T-helper 1 cell treated with Interleukin-12 subunit alpha and Interleukin-12 subunit beta and Interleukin-4 antibody, amounts not matched to agents 30 μg/mL and 1 μg/mL, for 36 hours (primary cell): Measurements from ENCODE around the gene COMP.

Source experiments
- H3K27ac Mint-ChIP-seq: one replicate; pipeline ENCODE4 v1.8.0; 2021; ENCODE audit warnings: mild to moderate bottlenecking, mixed read lengths
- H3K27me3 Mint-ChIP-seq: one replicate; pipeline ENCODE4 v1.8.0; 2021; ENCODE audit warnings: low read depth, mixed read lengths
- H3K36me3 Mint-ChIP-seq: one replicate; pipeline ENCODE4 v1.8.0; 2021; ENCODE audit warnings: low read depth, mixed read lengths
- H3K4me1 Mint-ChIP-seq: one replicate; pipeline ENCODE4 v1.8.0; 2021; ENCODE audit warnings: low read depth, mixed read lengths
- H3K4me3 Mint-ChIP-seq: one replicate; pipeline ENCODE4 v1.8.0; 2021; ENCODE audit warnings: mild to moderate bottlenecking, moderate library complexity, mixed read lengths
- H3K9me3 Mint-ChIP-seq: one replicate; pipeline ENCODE4 v1.8.0; 2021; ENCODE audit warnings: mixed read lengths

Gene COMP

GRCh38 chr19:18781885-18782527 is 9.1 kb downstream of the COMP start:
- Mint-ChIP-seq H3K36me3 (no peaks in the 10 kb centered on the region), H3K27ac (no peak overlapping the region), H3K4me3 (no peak overlapping the region)

GRCh38 chr19:18781047-18781600 is 10.0 kb downstream of the COMP start:
- Mint-ChIP-seq H3K9me3 (no peaks in the 10 kb centered on the region), H3K27me3 (peaks cover 14% of the 10 kb centered on the region), H3K27ac (no peak overlapping the region), H3K4me1 (peaks cover 4% of the 10 kb centered on the region), H3K36me3 (no peaks in the 10 kb centered on the region), H3K4me3 (no peak overlapping the region)

More at GRCh38 chr19:18781885-18782527, 9.1 kb downstream of the COMP start:
- Mint-ChIP-seq H3K27me3 (peaks cover 23% of the 10 kb centered on the region), H3K4me1 (peaks cover 4% of the 10 kb centered on the region), H3K9me3 (no peaks in the 10 kb centered on the region)

- Mint-ChIP-seq H3K4me1 (peaks cover 4% of the 10 kb centered on the region), H3K9me3 (no peaks in the 10 kb centered on the region), H3K27ac (no peak overlapping the region), H3K36me3 (no peaks in the 10 kb centered on the region), H3K4me3 (no peak overlapping the region), H3K27me3 (peaks cover 9% of the 10 kb centered on the region)
Measured at GRCh38 chr19:18780631-18781030, 10.5 kb downstream of the COMP start.

- no peaks in the 10 kb centered on the region for H3K36me3 Mint-ChIP-seq
- no peaks in the 10 kb centered on the region for H3K4me1 Mint-ChIP-seq
- H3K4me3 Mint-ChIP-seq, result no peak overlapping the region
- H3K27ac Mint-ChIP-seq, result no peak overlapping the region
- H3K27me3 Mint-ChIP-seq, result peaks cover 5% of the 10 kb centered on the region
- no peaks in the 10 kb centered on the region for H3K9me3 Mint-ChIP-seq
Measured at GRCh38 chr19:18780081-18780480, 11.0 kb downstream of the COMP start.

GRCh38 chr19:18778826-18779495 is 12.1 kb downstream of the COMP start:
- no peak overlapping the region for H3K27ac Mint-ChIP-seq
- no peaks in the 10 kb centered on the region for H3K36me3 Mint-ChIP-seq
- H3K4me3 Mint-ChIP-seq, result no peak overlapping the region
- no peaks in the 10 kb centered on the region for H3K27me3 Mint-ChIP-seq
- no peaks in the 10 kb centered on the region for H3K4me1 Mint-ChIP-seq
- no peaks in the 10 kb centered on the region for H3K9me3 Mint-ChIP-seq

- Mint-ChIP-seq H3K4me3 (no peak overlapping the region), H3K4me1 (no peaks in the 10 kb centered on the region), H3K36me3 (no peaks in the 10 kb centered on the region), H3K27ac (no peak overlapping the region), H3K9me3 (no peaks in the 10 kb centered on the region), H3K27me3 (no peaks in the 10 kb centered on the region)
Measured at GRCh38 chr19:18778076-18778389, 13.1 kb downstream of the COMP start.

- Mint-ChIP-seq H3K4me3 (no peak overlapping the region), H3K27ac (no peak overlapping the region), H3K27me3 (no peaks in the 10 kb centered on the region), H3K9me3 (no peaks in the 10 kb centered on the region), H3K4me1 (no peaks in the 10 kb centered on the region), H3K36me3 (no peaks in the 10 kb centered on the region)
Measured at GRCh38 chr19:18777301-18778075, 13.6 kb downstream of the COMP start.

- Mint-ChIP-seq H3K27me3 (no peaks in the 10 kb centered on the region), H3K36me3 (no peaks in the 10 kb centered on the region), H3K4me3 (no peak overlapping the region), H3K9me3 (no peaks in the 10 kb centered on the region), H3K4me1 (no peaks in the 10 kb centered on the region), H3K27ac (no peak overlapping the region)
Measured at GRCh38 chr19:18776736-18777135, 14.4 kb downstream of the COMP start.

GRCh38 chr19:18776288-18776594 is 14.9 kb downstream of the COMP start:
- Mint-ChIP-seq H3K4me1 (no peaks in the 10 kb centered on the region), H3K27me3 (no peaks in the 10 kb centered on the region), H3K36me3 (no peaks in the 10 kb centered on the region), H3K9me3 (no peaks in the 10 kb centered on the region), H3K4me3 (no peak overlapping the region), H3K27ac (no peak overlapping the region)

- H3K27ac Mint-ChIP-seq, result no peak overlapping the region
- no peaks in the 10 kb centered on the region for H3K36me3 Mint-ChIP-seq
- no peaks in the 10 kb centered on the region for H3K4me1 Mint-ChIP-seq
- no peaks in the 10 kb centered on the region for H3K9me3 Mint-ChIP-seq
- no peak overlapping the region for H3K4me3 Mint-ChIP-seq
- no peaks in the 10 kb centered on the region for H3K27me3 Mint-ChIP-seq
Measured at GRCh38 chr19:18775586-18776287, 15.4 kb downstream of the COMP start.

GRCh38 chr19:18774782-18775444 is 16.2 kb downstream of the COMP start:
- H3K27me3 Mint-ChIP-seq, result no peaks in the 10 kb centered on the region
- H3K4me1 Mint-ChIP-seq, result no peaks in the 10 kb centered on the region
- no peaks in the 10 kb centered on the region for H3K9me3 Mint-ChIP-seq
- H3K36me3 Mint-ChIP-seq, result no peaks in the 10 kb centered on the region
- no peak overlapping the region for H3K27ac Mint-ChIP-seq
- no peak overlapping the region for H3K4me3 Mint-ChIP-seq

GRCh38 chr19:18774107-18774506 is 17.0 kb downstream of the COMP start:
- H3K36me3 Mint-ChIP-seq, result no peaks in the 10 kb centered on the region
- H3K27ac Mint-ChIP-seq, result no peak overlapping the region
- H3K27me3 Mint-ChIP-seq, result no peaks in the 10 kb centered on the region
- H3K4me1 Mint-ChIP-seq, result no peaks in the 10 kb centered on the region
- no peaks in the 10 kb centered on the region for H3K9me3 Mint-ChIP-seq
- no peak overlapping the region for H3K4me3 Mint-ChIP-seq

GRCh38 chr19:18773682-18774081 is 17.4 kb downstream of the COMP start:
- no peaks in the 10 kb centered on the region for H3K4me1 Mint-ChIP-seq
- no peak overlapping the region for H3K27ac Mint-ChIP-seq
- no peak overlapping the region for H3K4me3 Mint-ChIP-seq
- H3K9me3 Mint-ChIP-seq, result no peaks in the 10 kb centered on the region
- no peaks in the 10 kb centered on the region for H3K36me3 Mint-ChIP-seq
- no peaks in the 10 kb centered on the region for H3K27me3 Mint-ChIP-seq
